HEK293 (cell line): ENCODE results near the gene STX5.
A peak's percentile ranks its signal among the peaks of the same experiment; 100 is the strongest.

ENCODE experiments used
- CTCF ChIA-PET: fragments of 350-600 bp; formaldehyde crosslinking; extraction: SDS; loops from one replicate; lab custom pipeline; 2021; ENCODE audit warnings: antibody characterized with exemption; lab: Yijun Ruan, JAX
- POLR2A ChIA-PET: fragments of 300-600 bp; formaldehyde crosslinking; extraction: SDS; loops from one replicate; lab custom pipeline; 2020; ENCODE audit warnings: antibody characterized with exemption, inconsistent platforms; lab: Yijun Ruan, JAX
- H3K27ac ChIP-seq: fragments of 200-500 bp; sonication (Bioruptor generic); 2 replicates; pipeline ENCODE4 v1.5.1; 2014; ENCODE audit warnings: low read depth, low read length, control low read depth, inconsistent platforms; ENCODE audit errors: extremely low read depth
- H3K36me3 ChIP-seq, 2 experiments: fragments of 200-500 bp in 1 of 2; sonication (Bioruptor generic) in 1 of 2; 1 replicate in 1 of 2; 2 replicates in 1 of 2; pipeline ENCODE4 v1.5.1; 2014 to 2017; ENCODE audit warnings: inconsistent platforms in 2 of 2, low read length in 2 of 2; ENCODE audit not compliant: control insufficient read depth in 2 of 2, insufficient read depth in 1 of 2
- H3K4me1 ChIP-seq: fragments of 200-500 bp; sonication (Bioruptor generic); 2 replicates; pipeline ENCODE4 v1.5.1; 2014; ENCODE audit warnings: mild to moderate bottlenecking, low read length, inconsistent platforms; ENCODE audit not compliant: control insufficient read depth, insufficient read depth
- H3K4me3 ChIP-seq: 2 replicates; pipeline ENCODE4 v1.5.1; 2011; ENCODE audit warnings: low read depth, mild to moderate bottlenecking, control low read depth, low read length, moderate library complexity
- H3K9me3 ChIP-seq: fragments of 200-500 bp; sonication (Bioruptor generic); 2 replicates; pipeline ENCODE4 v1.5.1; 2014; ENCODE audit warnings: low read depth, low read length, inconsistent platforms; ENCODE audit not compliant: control insufficient read depth, insufficient read depth
- EGR2 ChIP-seq: fragments of 450-650 bp; formaldehyde crosslinking; IDR thresholded peaks from 2 replicates; pipeline ENCODE4 v1.5.1; 2016; ENCODE audit warnings: low read depth, missing biosample characterization, missing genetic modification characterization
- MEIS1 ChIP-seq: sonication (generic); formaldehyde crosslinking; IDR thresholded peaks from 2 replicates; pipeline ENCODE4 v1.8.1; 2022; ENCODE audit warnings: missing genetic modification reagents, mild to moderate bottlenecking, borderline replicate concordance
- PRDM1 ChIP-seq: fragments of 450-650 bp; formaldehyde crosslinking; IDR thresholded peaks from 2 replicates; pipeline ENCODE4; 2016; ENCODE audit warnings: missing biosample characterization, missing genetic modification characterization
- WT1 ChIP-seq: fragments of 450-650 bp; formaldehyde crosslinking; IDR thresholded peaks from 2 replicates; pipeline ENCODE4 v1.5.1; 2016; ENCODE audit warnings: missing biosample characterization, missing genetic modification characterization
- ZBTB17 ChIP-seq: fragments of 450-650 bp; formaldehyde crosslinking; IDR thresholded peaks from 2 replicates; pipeline ENCODE4 v1.5.1; 2016; ENCODE audit warnings: missing biosample characterization, missing genetic modification characterization
- ZBTB20 ChIP-seq: fragments of 450-650 bp; formaldehyde crosslinking; IDR thresholded peaks from 2 replicates; pipeline ENCODE4 v1.5.1; 2016; ENCODE audit warnings: missing biosample characterization, missing genetic modification characterization
- ZBTB48 ChIP-seq: fragments of 450-650 bp; formaldehyde crosslinking; IDR thresholded peaks from 2 replicates; pipeline ENCODE4 v1.5.1; 2016; ENCODE audit warnings: missing biosample characterization, missing genetic modification characterization
- ZNF138 ChIP-seq: fragments of 450-650 bp; formaldehyde crosslinking; IDR thresholded peaks from 2 replicates; pipeline ENCODE4 v1.5.1; 2016; ENCODE audit warnings: missing biosample characterization, missing genetic modification characterization, borderline replicate concordance
- ZNF140 ChIP-seq: fragments of 450-650 bp; formaldehyde crosslinking; IDR thresholded peaks from 2 replicates; pipeline ENCODE4 v1.5.1; 2016; ENCODE audit warnings: missing biosample characterization, missing genetic modification characterization
- ZNF274 ChIP-seq, 2 experiments: fragments of 200-500 bp in 1 of 2; fragments of 450-650 bp in 1 of 2; sonication (Bioruptor generic) in 1 of 2; formaldehyde crosslinking in 1 of 2; IDR thresholded peaks; 2 replicates each; pipeline versions ENCODE4 v1.5.1 to v1.6.1; 2014 to 2016; ENCODE audit warnings: borderline replicate concordance in 1 of 2, inconsistent platforms in 1 of 2, low read length in 1 of 2, missing biosample characterization in 1 of 2, missing genetic modification characterization in 1 of 2
- ZNF335 ChIP-seq: fragments of 450-650 bp; formaldehyde crosslinking; conservative IDR thresholded peaks from 2 replicates; pipeline ENCODE4 v1.5.1; 2016; ENCODE audit warnings: missing biosample characterization, missing genetic modification characterization
- ZNF501 ChIP-seq: fragments of 450-650 bp; formaldehyde crosslinking; IDR thresholded peaks from 2 replicates; pipeline ENCODE4 v1.5.1; 2016; ENCODE audit warnings: missing biosample characterization, missing genetic modification characterization
- ZNF529 ChIP-seq: fragments of 450-650 bp; formaldehyde crosslinking; IDR thresholded peaks from 2 replicates; pipeline ENCODE4 v1.5.1; 2017; ENCODE audit warnings: missing genetic modification characterization, missing biosample characterization; ENCODE audit not compliant: insufficient replicate concordance
- ZNF544 ChIP-seq: fragments of 450-650 bp; formaldehyde crosslinking; IDR thresholded peaks from 2 replicates; pipeline ENCODE4 v1.5.0; 2017; ENCODE audit warnings: missing biosample characterization, missing genetic modification characterization
- ZNF610 ChIP-seq: fragments of 450-650 bp; formaldehyde crosslinking; IDR thresholded peaks from 2 replicates; pipeline ENCODE4 v1.5.1; 2016; ENCODE audit warnings: missing biosample characterization, missing genetic modification characterization, borderline replicate concordance
- ZNF707 ChIP-seq: fragments of 450-650 bp; formaldehyde crosslinking; IDR thresholded peaks from 2 replicates; pipeline ENCODE4 v1.5.1; 2016; ENCODE audit warnings: missing biosample characterization, missing genetic modification characterization
- ZNF776 ChIP-seq: fragments of 450-650 bp; formaldehyde crosslinking; IDR thresholded peaks from 2 replicates; pipeline ENCODE4 v1.5.0; 2017; ENCODE audit warnings: missing biosample characterization, missing genetic modification characterization, borderline replicate concordance
- TF ChIP-seq, protein P1 (sequence below): fragments of 450-650 bp; formaldehyde crosslinking; optimal IDR thresholded peaks from 2 replicates; pipeline ENCODE3; 2016; ENCODE audit warnings: missing biosample characterization, mild to moderate bottlenecking, missing genetic modification characterization
- TF ChIP-seq, protein P2 (sequence below): fragments of 450-650 bp; formaldehyde crosslinking; IDR thresholded peaks from 2 replicates; pipeline ENCODE4 v1.5.1; 2016; ENCODE audit warnings: missing biosample characterization, missing genetic modification characterization
- TF ChIP-seq, protein P3 (sequence below): fragments of 450-650 bp; formaldehyde crosslinking; IDR thresholded peaks from 2 replicates; pipeline ENCODE4 v1.5.1; 2016; ENCODE audit warnings: missing biosample characterization, missing genetic modification characterization, low read depth
- TF ChIP-seq, protein P4 (sequence below): fragments of 450-650 bp; formaldehyde crosslinking; IDR thresholded peaks from 2 replicates; pipeline ENCODE4 v1.5.1; 2016; ENCODE audit warnings: missing biosample characterization, missing genetic modification characterization
- TF ChIP-seq, protein P5 (sequence below): fragments of 450-650 bp; formaldehyde crosslinking; IDR thresholded peaks from 2 replicates; pipeline ENCODE4 v1.5.1; 2016; ENCODE audit warnings: missing biosample characterization, missing genetic modification characterization, low read depth
- TF ChIP-seq, protein P6 (sequence below): fragments of 450-650 bp; formaldehyde crosslinking; IDR thresholded peaks from 2 replicates; pipeline ENCODE4 v1.5.1; 2017; ENCODE audit warnings: missing biosample characterization, missing genetic modification characterization

The STX5 gene

DNA sequence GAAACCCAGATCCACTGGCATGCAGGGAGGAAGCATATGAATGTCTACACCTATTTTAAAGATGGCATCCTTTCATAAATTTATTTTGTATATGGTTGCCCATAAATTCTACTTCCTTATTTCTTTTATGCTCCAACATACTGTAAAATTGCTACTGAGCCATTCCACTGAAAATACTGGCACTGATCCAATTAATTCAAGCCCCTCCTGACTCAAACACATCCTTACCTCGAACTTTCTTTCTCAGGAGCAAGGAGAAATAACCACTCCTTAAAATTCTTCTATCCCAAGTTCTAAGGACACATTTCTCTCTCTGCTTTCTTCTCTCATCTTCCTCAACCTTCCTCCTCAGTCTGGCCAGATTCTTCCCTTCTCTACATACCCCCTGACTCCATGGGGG is 21.1 kb downstream of the STX5 start:
- POLR2A ChIA-PET: interaction anchor here (1.2 kb wide), 1 partner anchor 24 kb away, joined by 3 read pairs; no protein-coding TSS in a partner anchor
- no peak for TF ChIP-seq ZNF335
- no peak for TF ChIP-seq ZNF140 (tag by site-specific recombination)
- TF ChIP-seq, protein P1, sequence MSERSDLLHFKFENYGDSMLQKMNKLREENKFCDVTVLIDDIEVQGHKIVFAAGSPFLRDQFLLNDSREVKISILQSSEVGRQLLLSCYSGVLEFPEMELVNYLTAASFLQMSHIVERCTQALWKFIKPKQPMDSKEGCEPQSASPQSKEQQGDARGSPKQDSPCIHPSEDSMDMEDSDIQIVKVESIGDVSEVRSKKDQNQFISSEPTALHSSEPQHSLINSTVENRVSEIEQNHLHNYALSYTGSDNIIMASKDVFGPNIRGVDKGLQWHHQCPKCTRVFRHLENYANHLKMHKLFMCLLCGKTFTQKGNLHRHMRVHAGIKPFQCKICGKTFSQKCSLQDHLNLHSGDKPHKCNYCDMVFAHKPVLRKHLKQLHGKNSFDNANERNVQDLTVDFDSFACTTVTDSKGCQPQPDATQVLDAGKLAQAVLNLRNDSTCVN: no peak
- no peak for TF ChIP-seq WT1 (tag by site-specific recombination)
- TF ChIP-seq, protein P2, sequence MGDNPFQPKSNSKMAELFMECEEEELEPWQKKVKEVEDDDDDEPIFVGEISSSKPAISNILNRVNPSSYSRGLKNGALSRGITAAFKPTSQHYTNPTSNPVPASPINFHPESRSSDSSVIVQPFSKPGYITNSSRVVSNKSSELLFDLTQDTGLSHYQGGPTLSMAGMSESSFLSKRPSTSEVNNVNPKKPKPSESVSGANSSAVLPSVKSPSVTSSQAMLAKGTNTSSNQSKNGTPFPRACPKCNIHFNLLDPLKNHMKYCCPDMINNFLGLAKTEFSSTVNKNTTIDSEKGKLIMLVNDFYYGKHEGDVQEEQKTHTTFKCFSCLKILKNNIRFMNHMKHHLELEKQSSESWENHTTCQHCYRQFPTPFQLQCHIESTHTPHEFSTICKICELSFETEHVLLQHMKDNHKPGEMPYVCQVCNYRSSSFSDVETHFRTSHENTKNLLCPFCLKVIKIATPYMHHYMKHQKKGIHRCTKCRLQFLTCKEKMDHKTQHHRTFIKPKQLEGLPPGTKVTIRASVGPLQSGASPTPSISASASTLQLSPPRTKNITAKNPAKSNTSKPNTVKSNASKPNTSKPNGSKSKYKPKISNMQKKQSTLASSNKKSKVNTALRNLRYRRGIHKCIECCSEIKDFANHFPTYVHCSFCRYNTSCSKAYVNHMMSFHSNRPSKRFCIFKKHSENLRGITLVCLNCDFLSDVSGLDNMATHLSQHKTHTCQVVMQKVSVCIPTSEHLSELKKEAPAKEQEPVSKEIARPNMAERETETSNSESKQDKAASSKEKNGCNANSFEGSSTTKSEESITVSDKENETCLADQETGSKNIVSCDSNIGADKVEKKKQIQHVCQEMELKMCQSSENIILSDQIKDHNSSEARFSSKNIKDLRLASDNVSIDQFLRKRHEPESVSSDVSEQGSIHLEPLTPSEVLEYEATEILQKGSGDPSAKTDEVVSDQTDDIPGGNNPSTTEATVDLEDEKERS (tag by site-specific recombination): no peak
- TF ChIP-seq ZBTB17 (tag by site-specific recombination): no peak
- TF ChIP-seq ZNF610: no peak
- no peak for TF ChIP-seq ZNF707 (tag by site-specific recombination)
- TF ChIP-seq, protein P3, sequence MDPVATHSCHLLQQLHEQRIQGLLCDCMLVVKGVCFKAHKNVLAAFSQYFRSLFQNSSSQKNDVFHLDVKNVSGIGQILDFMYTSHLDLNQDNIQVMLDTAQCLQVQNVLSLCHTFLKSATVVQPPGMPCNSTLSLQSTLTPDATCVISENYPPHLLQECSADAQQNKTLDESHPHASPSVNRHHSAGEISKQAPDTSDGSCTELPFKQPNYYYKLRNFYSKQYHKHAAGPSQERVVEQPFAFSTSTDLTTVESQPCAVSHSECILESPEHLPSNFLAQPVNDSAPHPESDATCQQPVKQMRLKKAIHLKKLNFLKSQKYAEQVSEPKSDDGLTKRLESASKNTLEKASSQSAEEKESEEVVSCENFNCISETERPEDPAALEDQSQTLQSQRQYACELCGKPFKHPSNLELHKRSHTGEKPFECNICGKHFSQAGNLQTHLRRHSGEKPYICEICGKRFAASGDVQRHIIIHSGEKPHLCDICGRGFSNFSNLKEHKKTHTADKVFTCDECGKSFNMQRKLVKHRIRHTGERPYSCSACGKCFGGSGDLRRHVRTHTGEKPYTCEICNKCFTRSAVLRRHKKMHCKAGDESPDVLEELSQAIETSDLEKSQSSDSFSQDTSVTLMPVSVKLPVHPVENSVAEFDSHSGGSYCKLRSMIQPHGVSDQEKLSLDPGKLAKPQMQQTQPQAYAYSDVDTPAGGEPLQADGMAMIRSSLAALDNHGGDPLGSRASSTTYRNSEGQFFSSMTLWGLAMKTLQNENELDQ: no peak
- TF ChIP-seq, protein P4, sequence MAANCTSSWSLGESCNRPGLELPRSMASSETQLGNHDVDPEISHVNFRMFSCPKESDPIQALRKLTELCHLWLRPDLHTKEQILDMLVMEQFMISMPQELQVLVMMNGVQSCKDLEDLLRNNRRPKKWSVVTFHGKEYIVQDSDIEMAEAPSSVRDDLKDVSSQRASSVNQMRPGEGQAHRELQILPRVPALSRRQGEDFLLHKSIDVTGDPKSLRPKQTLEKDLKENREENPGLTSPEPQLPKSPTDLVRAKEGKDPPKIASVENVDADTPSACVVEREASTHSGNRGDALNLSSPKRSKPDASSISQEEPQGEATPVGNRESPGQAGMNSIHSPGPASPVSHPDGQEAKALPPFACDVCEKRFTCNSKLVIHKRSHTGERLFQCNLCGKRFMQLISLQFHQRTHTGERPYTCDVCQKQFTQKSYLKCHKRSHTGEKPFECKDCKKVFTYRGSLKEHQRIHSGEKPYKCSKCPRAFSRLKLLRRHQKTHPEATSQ: no peak
- TF ChIP-seq, protein P5, sequence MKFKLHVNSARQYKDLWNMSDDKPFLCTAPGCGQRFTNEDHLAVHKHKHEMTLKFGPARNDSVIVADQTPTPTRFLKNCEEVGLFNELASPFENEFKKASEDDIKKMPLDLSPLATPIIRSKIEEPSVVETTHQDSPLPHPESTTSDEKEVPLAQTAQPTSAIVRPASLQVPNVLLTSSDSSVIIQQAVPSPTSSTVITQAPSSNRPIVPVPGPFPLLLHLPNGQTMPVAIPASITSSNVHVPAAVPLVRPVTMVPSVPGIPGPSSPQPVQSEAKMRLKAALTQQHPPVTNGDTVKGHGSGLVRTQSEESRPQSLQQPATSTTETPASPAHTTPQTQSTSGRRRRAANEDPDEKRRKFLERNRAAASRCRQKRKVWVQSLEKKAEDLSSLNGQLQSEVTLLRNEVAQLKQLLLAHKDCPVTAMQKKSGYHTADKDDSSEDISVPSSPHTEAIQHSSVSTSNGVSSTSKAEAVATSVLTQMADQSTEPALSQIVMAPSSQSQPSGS (tag by site-specific recombination): no peak
- TF ChIP-seq ZNF776 (tag by site-specific recombination): no peak
- TF ChIP-seq, all 188 proteins: peak for 0
- Histone ChIP-seq H3K4me3 (no peak overlapping the region), H3K9me3 (no peaks in the 10 kb centered on the region), H3K36me3 (peaks cover 3 to 20% of the 10 kb centered on the region in 2 experiments; a peak in 2 of 3 replicates), H3K27ac (no peak overlapping the region), H3K4me1 (no peaks in the 10 kb centered on the region)
- CTCF ChIA-PET: no interaction called here

DNA sequence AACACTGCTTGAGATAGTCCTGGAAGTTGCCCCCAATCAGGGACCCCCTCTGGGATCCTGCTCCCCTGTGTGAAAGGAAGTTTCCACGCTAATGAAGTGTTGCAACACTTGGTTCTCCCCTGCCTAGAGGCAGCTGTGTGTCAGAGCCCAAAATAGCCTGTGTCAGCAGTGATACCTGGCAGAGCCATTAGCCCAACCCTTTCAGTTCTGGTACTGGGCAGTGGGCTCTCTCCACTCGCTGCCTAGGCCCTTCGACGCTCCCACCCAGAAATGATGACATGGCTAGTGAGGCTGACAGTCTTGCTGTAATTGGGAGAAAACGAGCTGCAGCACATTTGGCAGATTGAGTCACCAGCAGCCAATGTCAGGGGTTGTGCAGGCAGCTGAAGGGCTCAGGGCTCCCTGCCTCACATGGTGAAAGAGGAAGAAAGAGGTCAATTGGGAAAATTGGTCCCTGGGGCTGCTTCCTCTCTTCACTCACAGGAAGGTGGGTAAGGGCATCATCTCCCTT is 25.2 kb downstream of the STX5 start:
- Histone ChIP-seq H3K9me3 (no peaks in the 10 kb centered on the region), H3K4me1 (no peaks in the 10 kb centered on the region), H3K36me3 (peaks cover 11 to 27% of the 10 kb centered on the region in 2 experiments), H3K27ac (no peak overlapping the region), H3K4me3 (no peak overlapping the region)
- ChIA-PET CTCF (interaction anchor here (0.7 to 0.9 kb wide), 2 partner anchors 15 to 28 kb away, joined by 4 read pairs; no protein-coding TSS in a partner anchor), POLR2A (interaction anchor here (0.5 to 3.5 kb wide), 12 partner anchors 10 to 79 kb away, joined by 3 to 25 read pairs (median 7); partner anchors contain the start of genes POLR2G, STX5, TEX54 and TMEM179B)
- TF ChIP-seq ZNF274 (IDR thresholded peaks at IDR 0.05; ENCODE audit: low read length) (no peak), ZNF274 (tag by site-specific recombination; IDR thresholded peaks at IDR 0.05; ENCODE audit: borderline replicate concordance) (no peak), MEIS1 (CRISPR knock-in tag) (no peak), PRDM1 (0 out of 2 replicates have a peak, but pooled peaks have one; percentile 6), ZNF544 (no peak), ZBTB48 (tag by site-specific recombination) (peak; percentile 76), EGR2 (no peak), ZNF138 (no peak), ZBTB20 (tag by site-specific recombination) (no peak), ZNF529 (tag by site-specific recombination) (no peak), ZNF501 (tag by site-specific recombination) (no peak)
- TF ChIP-seq, protein P6, sequence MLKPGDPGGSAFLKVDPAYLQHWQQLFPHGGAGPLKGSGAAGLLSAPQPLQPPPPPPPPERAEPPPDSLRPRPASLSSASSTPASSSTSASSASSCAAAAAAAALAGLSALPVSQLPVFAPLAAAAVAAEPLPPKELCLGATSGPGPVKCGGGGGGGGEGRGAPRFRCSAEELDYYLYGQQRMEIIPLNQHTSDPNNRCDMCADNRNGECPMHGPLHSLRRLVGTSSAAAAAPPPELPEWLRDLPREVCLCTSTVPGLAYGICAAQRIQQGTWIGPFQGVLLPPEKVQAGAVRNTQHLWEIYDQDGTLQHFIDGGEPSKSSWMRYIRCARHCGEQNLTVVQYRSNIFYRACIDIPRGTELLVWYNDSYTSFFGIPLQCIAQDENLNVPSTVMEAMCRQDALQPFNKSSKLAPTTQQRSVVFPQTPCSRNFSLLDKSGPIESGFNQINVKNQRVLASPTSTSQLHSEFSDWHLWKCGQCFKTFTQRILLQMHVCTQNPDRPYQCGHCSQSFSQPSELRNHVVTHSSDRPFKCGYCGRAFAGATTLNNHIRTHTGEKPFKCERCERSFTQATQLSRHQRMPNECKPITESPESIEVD (tag by site-specific recombination): no peak
